NOMO-1 treated with dmso at 0.1 percent for 144 hours (cell line): ENCODE measurements around the gene OGN.
A peak's percentile ranks its signal among the peaks of the same experiment; 100 is the strongest.

Source experiments
- DNase-seq: peaks from one replicate; lab custom pipeline; 2025; ENCODE audit not compliant: unreplicated experiment; lab: John Stamatoyannopoulos, UW

Gene OGN

DNA sequence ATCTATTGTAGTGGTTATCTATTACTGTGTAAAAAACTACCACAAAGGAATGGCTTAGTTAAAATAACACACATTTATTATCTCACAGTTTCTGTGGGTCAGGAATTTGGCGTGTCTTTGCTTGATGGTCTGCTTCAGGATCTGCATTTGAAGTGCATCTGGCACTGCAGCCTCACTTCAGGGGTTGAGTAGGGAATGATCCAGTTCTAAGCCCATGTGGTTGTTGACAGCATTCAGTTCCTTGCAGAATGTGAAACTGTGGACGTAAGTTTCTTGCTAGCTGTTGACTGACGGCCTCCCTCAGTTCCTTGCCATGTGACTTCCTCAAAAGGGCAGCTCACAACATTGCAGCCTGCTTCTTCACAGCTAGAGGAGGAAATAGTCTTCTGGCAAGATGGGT is 2.1 kb upstream of the OGN start:
- peak; percentile 75 for DNase-seq

DNA sequence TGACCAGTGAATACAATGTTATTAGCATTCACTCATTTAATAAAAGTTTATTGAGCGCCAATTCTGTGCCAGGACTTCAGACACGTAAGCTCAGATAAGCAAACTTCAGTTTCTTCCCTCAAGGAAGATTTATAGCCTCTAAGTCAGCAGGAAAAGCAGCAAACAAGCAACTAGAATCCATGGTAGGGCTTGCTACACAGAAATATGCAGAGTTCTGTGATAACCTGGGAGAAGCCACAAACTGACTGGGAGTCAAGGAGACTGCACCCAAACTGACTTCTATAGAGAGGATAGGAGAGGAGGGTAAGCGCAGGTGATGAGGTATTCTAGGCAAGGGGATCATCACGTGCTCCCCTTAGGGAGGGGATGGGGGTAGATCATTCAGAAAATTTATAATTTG is 1.4 kb upstream of the OGN start:
- DNase-seq = no peak

DNA sequence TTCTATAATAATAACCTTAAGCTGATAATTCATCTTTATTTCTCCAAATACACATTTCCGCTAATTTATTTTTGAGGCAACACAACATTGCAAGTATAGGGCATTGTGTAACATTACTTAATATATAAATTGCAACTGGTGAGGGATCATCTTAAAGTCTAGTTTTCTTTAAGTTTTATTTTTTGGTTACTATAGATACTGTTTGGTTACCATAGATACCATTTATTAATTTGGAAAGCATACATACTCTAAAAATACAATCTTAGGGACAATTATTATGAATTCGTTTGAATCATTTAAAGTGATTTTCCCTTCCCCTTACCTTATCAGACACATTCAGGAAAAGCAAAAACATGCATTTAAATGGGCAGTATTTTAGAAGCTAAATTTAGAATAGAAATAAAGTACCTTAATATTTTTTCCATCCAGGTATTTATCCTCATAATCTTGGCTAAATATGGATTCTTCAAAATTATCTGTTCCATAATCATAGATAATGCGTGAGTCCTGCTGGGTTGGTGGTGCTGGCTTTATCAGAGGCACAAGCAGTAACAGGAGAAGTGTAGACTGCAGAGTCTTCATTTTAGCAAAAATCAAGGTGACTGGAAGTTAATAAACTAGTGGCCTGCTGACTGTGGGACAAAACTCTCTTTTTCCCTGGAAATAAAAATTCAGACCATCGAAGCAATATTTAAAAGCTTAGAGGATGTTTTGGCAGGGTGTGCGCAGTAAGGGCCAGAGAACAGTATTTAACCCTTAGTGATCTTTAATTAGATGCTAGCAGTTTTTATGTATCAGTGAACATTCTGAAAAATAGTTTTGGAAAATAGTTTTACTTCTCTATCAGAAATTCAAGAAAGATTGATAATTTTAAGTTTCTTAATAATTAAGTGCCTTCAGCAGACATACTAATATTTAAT is 1.3 kb downstream of the OGN start:
- DNase-seq = no peak

DNA sequence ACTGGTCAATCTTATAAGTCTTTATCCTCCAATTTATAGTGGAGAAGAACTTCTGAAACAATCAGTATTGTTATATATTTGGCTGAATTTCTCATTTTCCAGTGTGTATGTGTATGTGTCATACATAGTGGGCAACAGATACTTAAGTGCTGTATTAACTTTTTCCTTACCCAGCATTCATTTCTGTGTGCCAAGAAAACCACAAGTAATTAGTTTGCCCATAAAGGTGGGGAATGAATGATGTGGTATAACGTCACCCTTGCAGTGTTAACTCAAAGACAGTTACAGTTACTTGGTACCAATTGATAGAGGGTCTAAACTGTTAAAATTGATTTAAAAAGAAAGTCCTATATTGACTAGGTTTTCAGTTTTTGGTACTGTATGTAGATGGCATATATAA is 2.0 kb downstream of the OGN start:
- no peak for DNase-seq

DNA sequence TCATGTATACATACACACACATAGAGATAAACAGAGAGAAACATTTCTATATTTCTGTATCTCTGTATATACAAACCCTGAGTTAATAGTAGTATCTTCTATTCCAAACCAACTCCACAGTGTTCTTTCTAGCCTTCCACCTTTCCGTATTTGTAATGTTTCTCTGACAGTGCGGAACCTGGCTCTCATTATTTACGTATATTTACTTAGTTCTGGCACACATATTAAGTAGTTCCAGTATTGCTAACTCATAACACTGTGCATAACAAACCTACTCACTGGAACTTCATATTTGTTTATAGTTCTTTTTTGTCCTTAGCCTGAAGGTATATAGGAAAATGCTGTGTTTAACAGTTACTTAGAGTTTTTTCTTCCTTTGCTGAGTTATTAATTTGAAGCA is 6.5 kb downstream of the OGN start:
- no peak for DNase-seq

DNA sequence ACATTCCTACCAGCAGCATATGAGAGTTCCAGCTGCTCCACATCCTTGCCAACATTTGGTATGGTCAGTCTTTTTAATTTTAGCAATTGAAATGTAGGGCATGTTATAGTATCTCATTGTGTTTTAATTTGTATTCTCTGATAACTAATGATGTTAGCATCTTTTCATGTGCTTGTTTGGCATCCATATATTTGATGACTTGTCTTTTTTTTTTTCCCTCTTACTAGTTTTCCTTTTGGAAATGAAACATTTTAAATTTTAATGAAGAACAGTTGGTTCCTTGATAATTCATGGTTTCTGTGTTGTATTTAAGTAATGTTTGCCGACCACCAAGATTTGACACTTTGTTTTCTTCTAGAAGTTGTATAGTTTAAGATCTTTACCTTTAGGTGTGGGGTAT is 8.8 kb downstream of the OGN start:
- no peak for DNase-seq

DNA sequence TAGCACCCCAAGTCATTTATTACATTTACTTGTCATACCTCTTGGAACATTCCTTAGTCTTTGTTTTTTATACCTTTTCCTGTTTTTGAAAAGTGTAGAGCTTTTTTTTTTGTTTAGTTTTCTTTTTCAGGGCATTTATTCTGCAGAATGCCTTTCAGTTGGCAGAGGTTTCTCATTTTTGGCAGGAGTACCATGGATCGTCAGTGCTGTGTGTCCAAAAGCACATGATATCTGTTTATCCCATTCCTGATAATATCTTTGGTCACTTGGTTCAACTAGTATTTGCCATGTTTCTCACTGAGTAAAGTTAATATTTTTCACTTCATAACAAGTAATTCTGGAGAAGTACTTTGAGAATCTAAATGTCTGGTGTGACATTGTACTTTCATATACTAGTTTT is 10.7 kb downstream of the OGN start:
- no peak for DNase-seq

DNA sequence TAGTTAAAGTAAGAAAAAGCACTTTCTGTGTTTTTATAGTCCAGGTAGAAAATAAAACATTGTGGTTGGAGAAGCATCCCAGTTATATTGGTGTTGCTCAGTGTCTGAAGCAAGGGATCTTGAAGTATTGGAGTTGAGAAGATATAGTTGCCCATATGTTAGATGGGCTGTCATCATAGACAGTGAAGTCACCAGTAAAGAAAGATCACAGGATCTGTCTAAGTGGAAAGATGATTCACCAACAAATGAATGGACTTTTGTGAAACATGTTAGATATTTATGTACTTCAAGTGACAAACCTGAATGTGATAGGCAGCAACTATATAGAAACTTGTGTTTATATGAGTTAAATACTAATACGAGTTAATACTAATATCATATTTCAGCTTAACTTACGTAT is 11.7 kb downstream of the OGN start:
- no peak for DNase-seq

DNA sequence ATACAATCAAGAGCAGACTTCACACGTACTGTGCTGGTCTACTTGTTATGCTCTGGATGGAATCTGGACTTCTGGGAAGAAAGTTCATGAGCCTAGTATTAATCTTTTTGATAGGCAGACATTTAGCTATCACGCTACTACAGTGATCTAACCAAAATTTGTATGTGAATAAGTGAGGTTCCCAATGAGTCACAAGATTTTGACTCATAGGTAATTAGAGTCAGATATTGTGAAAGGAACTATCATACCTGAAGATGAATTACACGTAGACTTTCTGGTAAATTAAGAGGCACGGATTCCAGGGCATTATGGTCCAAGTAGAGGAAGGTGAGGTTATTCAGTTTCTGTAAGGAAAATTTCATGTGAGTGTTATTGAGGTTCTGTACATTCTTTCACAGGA is 18.4 kb downstream of the OGN start:
- DNase-seq = no peak

DNA sequence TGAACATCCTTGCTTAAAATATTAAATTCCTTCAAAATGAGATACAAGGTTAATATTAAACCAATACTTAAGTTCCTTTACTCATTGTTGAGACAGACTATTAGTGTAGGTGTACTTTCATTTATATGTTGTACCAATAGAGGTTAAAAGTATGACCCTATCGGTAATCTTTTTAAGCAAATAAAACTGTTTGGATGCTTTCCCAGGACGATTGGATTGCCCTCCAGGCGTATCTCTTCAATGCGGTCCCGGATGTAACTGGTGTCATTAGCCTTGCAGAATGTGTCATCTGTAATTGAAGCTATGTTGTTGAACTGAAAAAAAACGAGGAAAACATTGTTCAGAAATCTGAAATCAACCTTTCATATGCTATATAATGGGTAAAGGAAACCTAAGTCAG is 18.9 kb downstream of the OGN start:
- no peak for DNase-seq

DNA sequence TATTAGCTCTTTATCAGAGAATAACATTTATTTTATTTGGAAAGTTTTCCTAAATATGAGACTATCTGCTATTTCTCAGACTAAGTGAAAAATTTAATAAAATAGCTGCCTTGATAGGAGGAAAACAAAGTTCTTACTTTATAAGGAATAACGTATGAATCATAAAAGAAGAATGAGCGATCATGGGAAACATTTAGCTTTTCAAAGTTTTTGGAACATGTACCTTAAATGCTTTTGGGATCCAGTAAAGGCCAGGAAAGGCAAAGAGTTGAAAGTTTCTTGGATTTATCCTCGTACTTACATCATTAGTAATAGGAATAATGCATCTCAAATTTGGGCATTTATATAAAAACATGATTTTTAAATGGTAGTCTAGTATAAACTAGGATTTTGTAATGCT is 19.4 kb downstream of the OGN start:
- no peak for DNase-seq

DNA sequence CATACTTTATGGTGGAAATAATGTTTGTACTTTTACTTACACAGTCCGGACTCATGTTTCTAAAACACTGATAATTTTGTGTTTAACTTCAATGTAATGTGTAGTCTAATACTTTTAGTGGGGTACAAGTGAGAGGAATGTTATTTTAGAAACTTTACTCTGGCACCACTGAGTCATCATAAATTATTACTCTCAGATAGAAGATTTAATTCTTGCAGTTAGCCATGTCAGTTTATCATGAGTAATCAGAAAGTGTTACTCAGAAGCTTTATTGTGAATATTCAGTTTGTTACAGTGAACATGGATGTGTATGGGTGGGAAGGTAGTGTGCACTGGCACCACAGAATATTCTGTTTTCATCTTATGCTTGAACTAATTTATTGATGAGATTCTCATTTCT is 20.0 kb downstream of the OGN start:
- DNase-seq = no peak

DNA sequence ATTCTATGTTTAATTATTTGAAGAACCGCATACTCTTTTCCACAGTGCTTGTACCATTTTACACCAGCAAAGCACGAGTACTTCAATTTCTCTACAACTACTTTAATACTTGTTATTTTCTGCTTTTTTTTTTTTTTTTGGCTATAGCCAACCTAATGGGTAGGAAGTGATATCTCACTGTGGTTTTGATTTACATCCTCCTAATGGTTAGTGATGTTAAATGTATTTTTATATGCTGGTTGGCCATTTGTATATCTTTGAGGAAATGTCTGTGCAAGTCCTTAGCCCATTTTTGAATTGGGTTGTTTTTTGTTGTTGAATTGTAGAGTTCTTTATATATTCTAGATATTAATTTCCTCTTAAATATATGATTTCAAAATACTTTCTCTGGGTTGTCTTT is 22.6 kb downstream of the OGN start:
- no peak for DNase-seq

DNA sequence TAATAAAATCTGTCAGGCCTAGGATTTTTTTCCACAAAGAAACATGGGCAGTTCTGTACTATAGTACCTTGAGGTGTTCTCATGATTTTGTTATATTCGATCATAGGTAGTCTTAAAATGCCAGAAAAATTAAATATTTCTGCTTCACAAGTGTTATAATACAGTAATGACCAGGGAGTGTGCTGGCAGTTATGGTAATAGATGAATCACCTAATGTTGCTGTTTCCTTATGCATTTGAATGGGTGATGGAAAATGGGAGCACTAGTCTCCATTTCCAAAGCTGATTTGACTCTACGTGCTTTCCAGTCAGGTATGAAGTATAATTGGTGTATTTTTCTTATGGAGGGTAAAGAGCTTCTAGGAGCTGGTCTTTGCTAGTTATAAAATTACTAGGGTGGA is 23.8 kb downstream of the OGN start:
- DNase-seq = no peak

DNA sequence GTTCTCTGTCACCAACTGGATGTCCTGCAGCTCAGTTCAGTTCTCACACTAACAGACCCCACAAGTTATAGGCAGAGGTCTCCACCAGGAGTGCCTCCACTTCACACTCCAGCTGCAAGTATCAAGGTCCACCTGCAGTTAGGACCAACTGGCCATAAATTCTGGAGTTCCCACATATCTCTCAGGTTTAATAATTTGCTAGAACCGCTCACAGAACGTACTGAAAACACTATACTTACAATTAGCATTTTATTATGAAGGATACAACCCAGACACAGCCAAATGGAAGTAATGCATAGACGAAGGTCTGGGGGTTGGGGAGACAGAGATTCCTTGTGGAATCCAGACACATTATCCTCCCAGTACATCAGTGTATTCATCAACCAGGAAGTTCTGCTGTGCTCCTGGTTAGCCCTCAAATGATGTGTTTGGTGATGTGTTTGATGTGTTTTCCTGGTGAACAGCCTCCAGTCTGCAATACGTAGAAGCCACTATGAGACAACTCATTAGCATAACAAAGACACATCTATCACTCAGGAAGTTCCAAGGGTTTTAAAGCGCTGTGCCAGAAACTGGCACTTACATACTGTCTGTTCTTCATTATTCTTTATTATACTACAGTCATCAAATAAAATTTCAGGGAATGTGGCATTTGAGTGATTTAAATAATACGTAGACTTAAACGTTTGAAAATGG is 25.4 kb downstream of the OGN start:
- DNase-seq = no peak

DNA sequence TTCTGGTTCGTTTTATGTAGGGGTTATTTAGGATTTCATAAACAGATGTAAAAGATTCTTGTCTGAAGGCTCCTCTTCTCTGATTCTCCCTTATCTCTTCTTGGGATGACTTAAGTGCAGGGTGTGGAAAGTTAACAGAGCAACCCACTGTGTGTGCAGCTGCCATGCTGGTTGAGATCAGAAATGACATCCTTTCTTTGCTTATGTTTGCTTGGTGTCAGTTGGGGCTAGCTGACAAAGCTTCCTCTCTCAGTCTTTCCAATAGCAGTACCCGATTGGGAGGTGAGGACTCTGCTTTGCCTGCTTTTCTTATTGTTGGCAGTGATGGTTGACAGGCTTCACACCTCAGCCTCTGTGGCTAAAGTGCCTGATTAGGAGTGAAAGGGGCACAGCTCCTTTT is 26.5 kb downstream of the OGN start:
- no peak for DNase-seq

DNA sequence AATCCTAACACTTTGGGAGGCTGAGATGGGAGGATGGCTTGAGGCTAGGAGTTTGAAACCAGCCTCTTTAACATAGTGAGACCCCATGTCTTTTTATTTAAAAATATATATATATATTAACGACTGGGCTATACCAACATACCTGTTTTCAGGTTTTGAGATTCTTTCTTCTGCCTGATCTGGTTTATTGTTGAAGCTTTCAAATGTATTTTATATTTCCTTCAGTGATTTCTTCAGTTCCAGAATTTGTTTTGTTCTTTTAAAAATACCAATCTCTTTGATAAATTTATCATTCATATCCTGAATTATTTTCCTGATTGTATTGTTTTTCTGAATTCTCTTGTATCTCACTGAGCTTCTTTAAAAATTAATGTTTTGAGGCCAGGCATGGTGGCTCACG is 31.2 kb downstream of the OGN start:
- no peak for DNase-seq

DNA sequence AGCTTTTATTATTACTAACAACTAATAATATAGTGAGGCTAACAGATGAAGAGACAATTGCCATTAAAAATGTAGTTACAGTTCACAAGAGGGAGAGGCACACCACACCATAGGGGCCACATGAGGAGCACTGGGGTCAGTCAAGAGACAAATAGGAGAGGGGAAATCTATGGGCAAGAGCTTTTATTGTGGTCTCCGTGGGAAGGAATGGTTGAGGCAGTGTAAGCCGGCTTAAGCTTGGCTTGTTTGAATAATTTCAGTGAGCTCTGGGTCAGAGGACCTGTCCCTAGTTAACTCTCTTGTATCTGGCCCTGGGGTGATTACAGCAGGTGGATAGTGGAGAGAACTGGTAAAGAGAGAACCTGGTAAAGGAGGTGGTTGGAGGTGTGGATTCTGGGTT is 35.3 kb downstream of the OGN start:
- no peak for DNase-seq

DNA sequence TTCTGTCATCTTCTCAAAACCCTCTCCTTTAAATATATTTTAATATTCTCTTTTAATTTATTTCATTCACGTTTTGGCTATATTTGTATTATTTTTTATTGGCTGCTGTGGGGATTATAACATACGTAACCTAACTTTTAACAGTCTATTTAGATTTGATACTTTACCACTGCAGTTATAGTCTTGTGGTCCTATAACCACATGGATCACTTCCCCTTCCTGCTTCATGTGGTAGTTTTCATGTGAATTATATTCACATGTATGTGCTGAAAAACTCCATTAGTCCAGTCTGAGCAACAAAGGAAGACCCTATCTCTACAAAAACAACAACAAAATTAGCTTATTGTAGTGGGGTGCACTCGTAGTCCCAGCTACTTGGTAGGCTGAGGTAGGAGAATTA is 44.3 kb downstream of the OGN start:
- no peak for DNase-seq

DNA sequence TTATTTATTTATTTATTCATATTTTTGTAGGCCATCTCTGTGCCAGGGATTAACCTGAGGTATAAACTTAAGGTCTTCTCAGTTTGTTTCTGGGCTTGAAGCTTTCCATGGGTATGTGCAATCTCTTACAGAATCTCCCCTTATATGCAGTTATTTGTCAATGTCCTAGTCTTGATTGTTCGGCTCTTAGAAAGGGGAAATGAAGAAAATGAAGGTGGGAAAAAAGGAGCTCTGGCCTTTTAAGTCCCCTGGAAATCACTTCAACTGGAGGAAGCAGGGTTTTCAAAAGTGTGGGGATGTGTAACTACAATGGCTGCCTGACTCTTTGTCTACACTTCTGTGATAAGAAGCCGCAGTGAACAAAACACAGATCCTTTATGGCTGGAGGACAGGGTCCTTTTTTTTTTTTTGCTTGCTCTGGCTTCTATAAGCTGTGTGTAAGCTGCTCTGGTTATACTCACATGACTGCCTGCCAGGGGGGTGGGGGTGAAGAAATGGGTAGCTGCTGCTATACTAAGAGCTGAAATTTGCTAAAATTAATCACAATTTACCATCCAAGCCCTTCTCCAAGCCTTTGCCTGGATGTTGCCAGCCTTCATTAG is 44.9 kb downstream of the OGN start:
- no peak for DNase-seq

DNA sequence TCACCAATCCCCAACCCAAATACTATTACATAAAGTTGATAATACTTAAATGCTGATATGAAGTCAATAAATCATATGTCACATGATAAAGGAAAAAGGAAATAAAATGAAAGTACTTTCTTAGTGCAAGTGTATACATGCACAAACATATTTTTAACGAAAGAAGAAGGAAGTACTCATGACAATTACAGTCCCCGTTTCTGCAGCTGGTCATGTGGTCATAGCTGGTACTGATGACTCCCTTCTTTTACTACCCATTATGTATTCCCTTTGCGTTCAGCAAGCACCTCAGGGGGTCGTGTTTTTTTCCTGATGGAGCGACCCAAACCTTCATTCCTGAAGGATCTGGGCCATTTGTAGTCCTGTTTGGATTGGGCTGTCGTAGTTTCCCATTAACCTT is 51.3 kb downstream of the OGN start:
- DNase-seq = peak; percentile 11

DNA sequence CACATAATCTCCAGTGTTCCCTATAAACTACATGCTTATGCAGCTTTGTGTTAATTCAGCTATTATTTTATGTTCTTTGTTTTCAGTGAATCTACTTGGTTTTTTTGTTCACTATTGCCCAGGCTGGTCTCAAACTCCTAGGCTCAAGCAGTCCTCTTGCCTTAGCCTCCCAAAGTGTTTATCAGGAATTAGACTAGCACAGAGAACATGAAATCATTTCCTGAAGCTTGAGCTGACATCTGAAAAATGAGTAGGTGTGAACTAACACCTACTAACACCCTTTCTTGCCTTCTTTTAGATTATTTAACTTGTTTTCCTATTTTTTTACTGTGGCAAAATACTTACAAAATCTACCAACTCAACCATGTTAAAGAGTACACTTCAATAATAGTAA is 53.6 kb downstream of the OGN start:
- no peak for DNase-seq
